ENCODE measurements around the gene APCDD1L. TPM values are rescaled to one million over a fixed set of nuclear protein-coding genes. Genes with fewer than 3 reads are reported as not detected.

APCDD1L gene
- polyA plus RNA-seq, 1 of the 3 experiments (the other 2 are of a cell fraction): 0.99 TPM

DNA sequence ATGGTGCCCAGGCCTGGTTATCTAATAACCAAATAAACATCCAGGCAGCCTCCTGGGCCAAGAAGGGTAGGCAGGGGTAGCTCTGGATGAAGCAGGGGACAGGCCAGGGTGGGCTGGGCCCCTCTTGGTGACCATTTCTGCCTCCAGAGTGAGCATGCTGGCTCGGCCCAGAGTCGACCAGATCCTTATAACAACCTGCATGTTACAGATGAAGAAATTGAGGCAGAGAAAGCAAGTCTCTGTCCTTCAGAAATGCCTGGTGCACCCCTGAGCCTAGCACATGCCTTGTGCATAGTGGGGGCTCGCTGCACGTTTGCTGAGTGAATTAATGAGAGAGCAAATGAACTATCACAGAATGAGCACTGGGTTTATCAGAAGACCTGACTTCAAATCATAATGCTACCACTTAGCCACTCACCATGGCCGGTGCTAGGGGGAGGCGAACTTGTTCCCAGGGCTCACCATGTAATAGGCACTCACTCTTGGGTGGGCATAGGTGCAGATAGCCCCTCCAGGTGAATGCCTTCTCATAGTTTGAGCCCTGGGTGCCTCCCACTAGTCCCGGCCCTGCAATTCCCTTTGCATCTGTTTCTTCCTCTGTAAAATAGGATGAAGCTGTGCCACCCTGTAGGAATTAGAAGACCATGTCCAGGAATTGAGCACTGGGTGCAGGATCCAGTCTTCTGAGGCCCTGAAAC is 3.8 kb upstream of the APCDD1L start:
- Histone ChIP-seq H3K9me2 (no peaks in the 10 kb centered on the region), H3K4me2 (no peak overlapping the region), H3K79me2 (ENCODE audit: insufficient read depth) (no peaks in the 10 kb centered on the region), H3K36me3 (replicated peaks in 1 of 2; ENCODE audit: control insufficient read depth in 1 of 2, insufficient read depth in 2 of 2, low read length in 1 of 2) (no peaks in the 10 kb centered on the region), H2AFZ (ENCODE audit: low read depth) (no peak overlapping the region), H4K20me1 (ENCODE audit: insufficient read depth) (no peaks in the 10 kb centered on the region), H3K9ac (no peak overlapping the region), H3K27ac (ENCODE audit: low read depth in 2 of 2, low read length in 1 of 2) (no peak overlapping the region), H3K9me3 (no peaks in the 10 kb centered on the region), H3K4me3 (ENCODE audit: low read depth in 2 of 2, low read length in 1 of 2) (no peak overlapping the region), H3K4me1 (ENCODE audit: control insufficient read depth in 1 of 2, insufficient read depth in 2 of 2, low read depth in 1 of 2, low read length in 1 of 2) (peaks cover 14 to 16% of the 10 kb centered on the region in 2 experiments; a peak in 2 of 4 replicates), H3F3A (replicated peaks; ENCODE audit: insufficient read depth) (no peaks in the 10 kb centered on the region), H3K27me3 (ENCODE audit: insufficient read depth) (no peaks in the 10 kb centered on the region)
- ChIA-PET POLR2A (no interaction called here), CTCF (no interaction called here)
- WGBS (ENCODE audit: low lambda C conversion rate): 76% methylated on average over 4 of the region's 7 CpGs
- no peak for DNase-seq
- TF ChIP-seq USF2 (IDR thresholded peaks at IDR 0.05; ENCODE audit: borderline replicate concordance, low read depth, low read length) (no peak), JUND (IDR thresholded peaks at IDR 0.05) (no peak), TCF12 (IDR thresholded peaks at IDR 0.05) (no peak), MEF2A (IDR thresholded peaks at IDR 0.05; ENCODE audit: borderline replicate concordance, low read depth) (no peak), MAX (IDR thresholded peaks at IDR 0.05; ENCODE audit: low read depth) (no peak), RXRA (IDR thresholded peaks at IDR 0.05; ENCODE audit: borderline replicate concordance, low read depth) (no peak), FOXJ3 (CRISPR knock-in tag; IDR thresholded peaks at IDR 0.05) (no peak), NRF1 (IDR thresholded peaks at IDR 0.05; ENCODE audit: low read depth, low read length) (no peak), ELF1 (IDR thresholded peaks at IDR 0.05) (no peak), EZH2phosphoT487 (IDR thresholded peaks at IDR 0.05; ENCODE audit: borderline replicate concordance, low read depth) (no peak), TAF1 (IDR thresholded peaks at IDR 0.05; ENCODE audit: borderline replicate concordance, low read depth, low read length) (no peak), RCOR1 (IDR thresholded peaks at IDR 0.05; ENCODE audit: low read length) (no peak), IRF3 (IDR thresholded peaks at IDR 0.05; ENCODE audit: low read depth, low read length) (no peak), GATA2 (CRISPR knock-in tag; IDR thresholded peaks at IDR 0.05) (no peak), CHD2 (IDR thresholded peaks at IDR 0.05; ENCODE audit: low read length, partially characterized antibody) (no peak)
- TF ChIP-seq, protein P1, sequence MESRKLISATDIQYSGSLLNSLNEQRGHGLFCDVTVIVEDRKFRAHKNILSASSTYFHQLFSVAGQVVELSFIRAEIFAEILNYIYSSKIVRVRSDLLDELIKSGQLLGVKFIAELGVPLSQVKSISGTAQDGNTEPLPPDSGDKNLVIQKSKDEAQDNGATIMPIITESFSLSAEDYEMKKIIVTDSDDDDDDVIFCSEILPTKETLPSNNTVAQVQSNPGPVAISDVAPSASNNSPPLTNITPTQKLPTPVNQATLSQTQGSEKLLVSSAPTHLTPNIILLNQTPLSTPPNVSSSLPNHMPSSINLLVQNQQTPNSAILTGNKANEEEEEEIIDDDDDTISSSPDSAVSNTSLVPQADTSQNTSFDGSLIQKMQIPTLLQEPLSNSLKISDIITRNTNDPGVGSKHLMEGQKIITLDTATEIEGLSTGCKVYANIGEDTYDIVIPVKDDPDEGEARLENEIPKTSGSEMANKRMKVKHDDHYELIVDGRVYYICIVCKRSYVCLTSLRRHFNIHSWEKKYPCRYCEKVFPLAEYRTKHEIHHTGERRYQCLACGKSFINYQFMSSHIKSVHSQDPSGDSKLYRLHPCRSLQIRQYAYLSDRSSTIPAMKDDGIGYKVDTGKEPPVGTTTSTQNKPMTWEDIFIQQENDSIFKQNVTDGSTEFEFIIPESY (IDR thresholded peaks at IDR 0.05; ENCODE audit: borderline replicate concordance, low read depth): no peak
- TF ChIP-seq, protein P2, sequence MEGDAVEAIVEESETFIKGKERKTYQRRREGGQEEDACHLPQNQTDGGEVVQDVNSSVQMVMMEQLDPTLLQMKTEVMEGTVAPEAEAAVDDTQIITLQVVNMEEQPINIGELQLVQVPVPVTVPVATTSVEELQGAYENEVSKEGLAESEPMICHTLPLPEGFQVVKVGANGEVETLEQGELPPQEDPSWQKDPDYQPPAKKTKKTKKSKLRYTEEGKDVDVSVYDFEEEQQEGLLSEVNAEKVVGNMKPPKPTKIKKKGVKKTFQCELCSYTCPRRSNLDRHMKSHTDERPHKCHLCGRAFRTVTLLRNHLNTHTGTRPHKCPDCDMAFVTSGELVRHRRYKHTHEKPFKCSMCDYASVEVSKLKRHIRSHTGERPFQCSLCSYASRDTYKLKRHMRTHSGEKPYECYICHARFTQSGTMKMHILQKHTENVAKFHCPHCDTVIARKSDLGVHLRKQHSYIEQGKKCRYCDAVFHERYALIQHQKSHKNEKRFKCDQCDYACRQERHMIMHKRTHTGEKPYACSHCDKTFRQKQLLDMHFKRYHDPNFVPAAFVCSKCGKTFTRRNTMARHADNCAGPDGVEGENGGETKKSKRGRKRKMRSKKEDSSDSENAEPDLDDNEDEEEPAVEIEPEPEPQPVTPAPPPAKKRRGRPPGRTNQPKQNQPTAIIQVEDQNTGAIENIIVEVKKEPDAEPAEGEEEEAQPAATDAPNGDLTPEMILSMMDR (IDR thresholded peaks at IDR 0.05): no peak
